OCI-LY3 (cell line): ENCODE measurements around the gene SCUBE3.

Experiments
- EZH2phosphoT487 ChIP-seq: fragments of 200-600 bp; shearing (Covaris generic); IDR thresholded peaks from 2 replicates; pipeline ENCODE4 v1.6.1; 2018; ENCODE audit warnings: antibody characterized with exemption, mixed run types, low read depth
- TF ChIP-seq, protein P1 (sequence below): fragments of 200-600, 300-600 bp; sonication (generic); IDR thresholded peaks from 2 replicates; pipeline ENCODE4 v1.5.1; 2014; ENCODE audit warnings: antibody characterized with exemption, low read length, low read depth

DNA sequence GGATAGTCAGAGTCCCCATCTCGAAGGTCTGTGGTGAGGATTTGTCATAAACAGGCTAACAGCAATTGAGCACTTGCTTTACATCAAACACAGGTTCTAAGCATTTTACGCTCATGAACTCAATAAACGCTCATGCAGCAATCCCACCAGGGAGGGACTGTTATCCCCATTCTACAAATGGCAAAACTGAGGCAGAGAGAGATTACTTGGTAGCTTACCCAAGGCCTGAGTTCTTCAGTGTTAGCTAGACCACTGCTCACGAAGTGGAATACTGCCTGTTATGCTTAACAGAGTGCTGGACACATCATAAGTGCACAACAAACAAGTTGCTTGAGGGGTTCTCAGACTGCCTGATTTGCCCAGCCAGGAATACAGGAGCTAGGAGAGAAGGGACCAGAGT is 48.9 kb upstream of the SCUBE3 start:
- TF ChIP-seq, protein P1, sequence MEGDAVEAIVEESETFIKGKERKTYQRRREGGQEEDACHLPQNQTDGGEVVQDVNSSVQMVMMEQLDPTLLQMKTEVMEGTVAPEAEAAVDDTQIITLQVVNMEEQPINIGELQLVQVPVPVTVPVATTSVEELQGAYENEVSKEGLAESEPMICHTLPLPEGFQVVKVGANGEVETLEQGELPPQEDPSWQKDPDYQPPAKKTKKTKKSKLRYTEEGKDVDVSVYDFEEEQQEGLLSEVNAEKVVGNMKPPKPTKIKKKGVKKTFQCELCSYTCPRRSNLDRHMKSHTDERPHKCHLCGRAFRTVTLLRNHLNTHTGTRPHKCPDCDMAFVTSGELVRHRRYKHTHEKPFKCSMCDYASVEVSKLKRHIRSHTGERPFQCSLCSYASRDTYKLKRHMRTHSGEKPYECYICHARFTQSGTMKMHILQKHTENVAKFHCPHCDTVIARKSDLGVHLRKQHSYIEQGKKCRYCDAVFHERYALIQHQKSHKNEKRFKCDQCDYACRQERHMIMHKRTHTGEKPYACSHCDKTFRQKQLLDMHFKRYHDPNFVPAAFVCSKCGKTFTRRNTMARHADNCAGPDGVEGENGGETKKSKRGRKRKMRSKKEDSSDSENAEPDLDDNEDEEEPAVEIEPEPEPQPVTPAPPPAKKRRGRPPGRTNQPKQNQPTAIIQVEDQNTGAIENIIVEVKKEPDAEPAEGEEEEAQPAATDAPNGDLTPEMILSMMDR: no peak
- no peak for TF ChIP-seq EZH2phosphoT487
